ENCODE results near the gene MRPS27. TPM values are rescaled to one million over a fixed set of nuclear protein-coding genes. Genes with fewer than 3 reads are reported as not detected.

MRPS27 gene
- total and polyA plus RNA-seq, 2 of the 4 experiments (the other 2 are of a cell fraction), result 46.9 to 90.5 TPM

GRCh38 chr5:72296256-72296655, 23.8 kb downstream of the MRPS27 start:
- Histone ChIP-seq H3K27ac (ENCODE audit: insufficient read depth, low read length) (no peak overlapping the region), H4K5ac (ENCODE audit: low read depth, low read length) (no peak overlapping the region), H3K23ac (ENCODE audit: low read depth, low read length) (no peak overlapping the region), H4K91ac (ENCODE audit: insufficient read depth, low read depth, low read length) (no peak overlapping the region), H3K4me3 (ENCODE audit: insufficient read depth, low read depth, low read length) (no peak overlapping the region), H3K9ac (ENCODE audit: low read depth, low read length) (no peak overlapping the region), H3K4ac (ENCODE audit: low read depth, low read length) (no peak overlapping the region), H3K4me1 (ENCODE audit: control insufficient read depth, insufficient read depth, low read length) (no peaks in the 10 kb centered on the region; the same call in 1 of the 2 replicates), H3K18ac (ENCODE audit: low read depth, low read length) (no peak overlapping the region), H3K14ac (replicated peaks; ENCODE audit: low read depth, low read length) (no peak overlapping the region), H2BK120ac (ENCODE audit: low read depth, low read length) (no peak overlapping the region), H3K36me3 (ENCODE audit: control insufficient read depth, insufficient read depth, low read length) (no peaks in the 10 kb centered on the region), H2AFZ (replicated peaks; ENCODE audit: low read length, poor library complexity) (no peak overlapping the region), H4K8ac (ENCODE audit: low read depth in 2 of 2, low read length in 2 of 2) (no peak overlapping the region), H2AK9ac (replicated peaks; ENCODE audit: low read depth, low read length, poor library complexity) (no peak overlapping the region), H2BK15ac (ENCODE audit: low read depth, low read length) (no peak overlapping the region), H3K9me3 (ENCODE audit: control insufficient read depth, insufficient read depth, low read length) (no peaks in the 10 kb centered on the region), H2AK5ac (ENCODE audit: low read depth, low read length) (no peak overlapping the region), H3K4me2 (ENCODE audit: low read depth, low read length) (no peak overlapping the region), H2BK20ac (ENCODE audit: low read depth, low read length) (no peak overlapping the region), H3K56ac (ENCODE audit: extremely low read depth, insufficient read depth, low read length) (no peak overlapping the region), H3K27me3 (ENCODE audit: control insufficient read depth, insufficient read depth, low read length) (no peaks in the 10 kb centered on the region), H3K9me1 (ENCODE audit: insufficient read depth, low read length) (no peaks in the 10 kb centered on the region), H3K79me1 (ENCODE audit: low read depth in 1 of 2, low read length in 2 of 2) (peaks cover 11 to 30% of the 10 kb centered on the region in 2 experiments), H4K20me1 (ENCODE audit: insufficient read depth, low read length) (no peaks in the 10 kb centered on the region), H2BK5ac (ENCODE audit: low read depth, low read length, poor library complexity, severe bottlenecking) (no peak overlapping the region)
- dilution Hi-C loops (cut with HindIII; ENCODE audit: low sequenced_read_pairs, unreplicated experiment), result no loop called here
- ATAC-seq (ENCODE audit: low read depth), result no peak
- in situ Hi-C loops (cut with MboI; ENCODE audit: low sequenced_read_pairs), result no loop called here
- intact Hi-C loops (cut with micrococcal nuclease), result no loop called here
- POLR2A ChIA-PET (ENCODE audit: unreplicated experiment), result interaction anchor here (0.6 kb wide), 1 partner anchor 14 kb away, joined by 3 read pairs; no protein-coding TSS in a partner anchor
- DNase-seq, result no peak
- BruUV-seq (replicated peaks), result no TSS peak
- WGBS, 2 experiments (ENCODE audit: extremely low coverage in 2 of 2, insufficient read length in 1 of 2), result no CpG with 5 or more reads among the region's 2 CpGs
- TF ChIP-seq RAD21 (IDR thresholded peaks at IDR 0.05; ENCODE audit: low read length) (no peak), CEBPB (IDR thresholded peaks at IDR 0.05; ENCODE audit: low read depth, low read length) (no peak), CTCF (conservative IDR thresholded peaks at IDR 0.05; ENCODE audit: low read depth, low read length) (no peak), BHLHE40 (IDR thresholded peaks at IDR 0.05; ENCODE audit: low read depth, low read length) (no peak), MXI1 (IDR thresholded peaks at IDR 0.05; ENCODE audit: borderline replicate concordance, low read depth, low read length) (no peak), ELK1 (IDR thresholded peaks at IDR 0.05; ENCODE audit: borderline replicate concordance, low read depth, low read length) (no peak), CHD1 (IDR thresholded peaks at IDR 0.05; ENCODE audit: low read depth, low read length) (no peak), MAFK (IDR thresholded peaks at IDR 0.05; ENCODE audit: low read depth, low read length) (no peak), POLR2A (IDR thresholded peaks at IDR 0.05; ENCODE audit: low read depth, low read length) (no peak)
- CTCF ChIA-PET, result no interaction called here
